IMR-90 (cell line): ENCODE results near the gene ANO2. TPM values are rescaled to one million over a fixed set of nuclear protein-coding genes. Genes with fewer than 3 reads are reported as not detected.

ENCODE experiments used
- ATAC-seq: fragments of 200-7000 bp; cut with Tn5 transposase; 2 replicates; pipeline ENCODE4 v1.9.1; 2020; ENCODE audit warnings: low read depth, mild to moderate bottlenecking, moderate library complexity
- BruUV-seq: library from RNA; stranded (reverse); fragments of 400-500 nt; replicated peaks from 2 replicates; lab custom pipeline; 2021; lab: Mats Ljungman, UMichigan
- CTCF ChIA-PET: fragments of 300-600 bp; formaldehyde crosslinking; extraction: SDS; loops from one replicate; lab custom pipeline; 2021; ENCODE audit warnings: antibody characterized with exemption; lab: Yijun Ruan, JAX
- POLR2A ChIA-PET: fragments of 300-600 bp; sonication (Branson Sonifier 250); formaldehyde crosslinking; loops from one replicate; lab custom pipeline; 2022; ENCODE audit warnings: antibody characterized with exemption; ENCODE audit not compliant: unreplicated experiment; lab: Charles Lee
- DNase-seq: peaks from one replicate; pipeline ENCODE4 v3.0.0; 2013
- H2AFZ ChIP-seq: replicated peaks from 2 replicates; pipeline ENCODE3; 2013; ENCODE audit warnings: low read length, mild to moderate bottlenecking; ENCODE audit not compliant: poor library complexity
- H2AK5ac ChIP-seq: 2 replicates; pipeline ENCODE4 v1.6.1; 2013; ENCODE audit warnings: low read depth, low read length, inconsistent platforms
- H2AK9ac ChIP-seq: replicated peaks from 2 replicates; pipeline ENCODE3; 2013; ENCODE audit warnings: mild to moderate bottlenecking, low read depth, low read length, moderate library complexity; ENCODE audit not compliant: poor library complexity
- H2BK120ac ChIP-seq: 2 replicates; pipeline ENCODE4 v1.6.1; 2013; ENCODE audit warnings: low read depth, low read length, inconsistent platforms
- H2BK15ac ChIP-seq: 3 replicates; pipeline ENCODE4 v1.6.1; 2013; ENCODE audit warnings: low read depth, low read length, inconsistent platforms
- H2BK20ac ChIP-seq: 2 replicates; pipeline ENCODE4 v1.6.1; 2013; ENCODE audit warnings: low read depth, mild to moderate bottlenecking, inconsistent platforms, low read length, moderate library complexity
- H2BK5ac ChIP-seq: 2 replicates; pipeline ENCODE4 v1.6.1; 2013; ENCODE audit warnings: mild to moderate bottlenecking, low read depth, low read length, inconsistent platforms; ENCODE audit not compliant: poor library complexity, severe bottlenecking
- H3K14ac ChIP-seq: replicated peaks from 2 replicates; pipeline ENCODE4 v1.6.1; 2013; ENCODE audit warnings: low read depth, low read length, inconsistent platforms
- H3K18ac ChIP-seq: 2 replicates; pipeline ENCODE4 v1.6.1; 2013; ENCODE audit warnings: low read depth, low read length, control low read depth
- H3K23ac ChIP-seq: 2 replicates; pipeline ENCODE4 v1.6.1; 2013; ENCODE audit warnings: low read depth, low read length, inconsistent platforms
- H3K27ac ChIP-seq: 2 replicates; pipeline ENCODE4 v1.5.1; 2013; ENCODE audit warnings: mild to moderate bottlenecking, control low read depth, low read length; ENCODE audit not compliant: insufficient read depth
- H3K27me3 ChIP-seq: 2 replicates; pipeline ENCODE4 v1.6.1; 2013; ENCODE audit warnings: low read length; ENCODE audit not compliant: control insufficient read depth, insufficient read depth
- H3K36me3 ChIP-seq: 2 replicates; pipeline ENCODE4 v1.6.1; 2013; ENCODE audit warnings: low read length, mixed read lengths; ENCODE audit not compliant: control insufficient read depth, insufficient read depth
- H3K4ac ChIP-seq: 2 replicates; pipeline ENCODE4 v1.6.1; 2013; ENCODE audit warnings: low read depth, low read length, inconsistent platforms
- H3K4me1 ChIP-seq: 2 replicates; pipeline ENCODE4 v1.6.1; 2013; ENCODE audit warnings: low read length, mixed read lengths; ENCODE audit not compliant: control insufficient read depth, insufficient read depth
- H3K4me2 ChIP-seq: 2 replicates; pipeline ENCODE4 v1.6.1; 2013; ENCODE audit warnings: low read depth, mild to moderate bottlenecking, control low read depth, low read length, moderate library complexity
- H3K4me3 ChIP-seq: 2 replicates; pipeline ENCODE4 v1.5.1; 2013; ENCODE audit warnings: low read depth, mild to moderate bottlenecking, control low read depth, low read length, moderate library complexity; ENCODE audit not compliant: insufficient read depth
- H3K56ac ChIP-seq: 2 replicates; pipeline ENCODE4 v1.6.1; 2013; ENCODE audit warnings: low read length, inconsistent platforms; ENCODE audit not compliant: insufficient read depth; ENCODE audit errors: extremely low read depth
- H3K79me1 ChIP-seq, 2 experiments: 2 replicates each; pipeline ENCODE4 v1.6.1; 2013; ENCODE audit warnings: low read length in 2 of 2, inconsistent platforms in 1 of 2, low read depth in 1 of 2
- H3K9ac ChIP-seq: 2 replicates; pipeline ENCODE4 v1.6.1; 2013; ENCODE audit warnings: low read depth, low read length, control low read depth
- H3K9me1 ChIP-seq: 2 replicates; pipeline ENCODE4 v1.6.1; 2013; ENCODE audit warnings: low read length, inconsistent platforms; ENCODE audit not compliant: insufficient read depth
- H3K9me3 ChIP-seq: 2 replicates; pipeline ENCODE4 v1.6.1; 2013; ENCODE audit warnings: low read length; ENCODE audit not compliant: control insufficient read depth, insufficient read depth
- H4K20me1 ChIP-seq: 2 replicates; pipeline ENCODE4 v1.6.1; 2013; ENCODE audit warnings: low read length, inconsistent platforms; ENCODE audit not compliant: insufficient read depth
- H4K5ac ChIP-seq: 2 replicates; pipeline ENCODE4 v1.6.1; 2013; ENCODE audit warnings: mild to moderate bottlenecking, low read depth, low read length, control low read depth
- H4K8ac ChIP-seq, 2 experiments: 2 replicates each; pipeline ENCODE4 v1.6.1; 2013; ENCODE audit warnings: low read depth in 2 of 2, low read length in 2 of 2, control low read depth in 1 of 2, inconsistent platforms in 1 of 2
- H4K91ac ChIP-seq: 2 replicates; pipeline ENCODE4 v1.6.1; 2013; ENCODE audit warnings: low read depth, low read length, inconsistent platforms; ENCODE audit not compliant: insufficient read depth
- BHLHE40 ChIP-seq: fragments of 150-350 bp; IDR thresholded peaks from 2 replicates; pipeline ENCODE4 v1.6.1; 2016; ENCODE audit warnings: mild to moderate bottlenecking, low read depth, low read length
- CEBPB ChIP-seq: IDR thresholded peaks from 2 replicates; pipeline ENCODE4 v1.6.1; 2012; ENCODE audit warnings: low read depth, low read length, improper control_type of control experiment
- CHD1 ChIP-seq: IDR thresholded peaks from 2 replicates; pipeline ENCODE4 v1.6.1; 2012; ENCODE audit warnings: low read depth, low read length, improper control_type of control experiment
- FOS ChIP-seq: fragments of 150-350 bp; IDR thresholded peaks from 2 replicates; pipeline ENCODE4 v1.6.1; 2016; ENCODE audit warnings: low read depth, low read length
- MAFK ChIP-seq: IDR thresholded peaks from 2 replicates; pipeline ENCODE4 v1.6.1; 2012; ENCODE audit warnings: low read depth, low read length, improper control_type of control experiment
- MAZ ChIP-seq: IDR thresholded peaks from 2 replicates; pipeline ENCODE4 v1.6.1; 2012; ENCODE audit warnings: low read depth, mild to moderate bottlenecking, low read length, improper control_type of control experiment, moderate library complexity, borderline replicate concordance
- MXI1 ChIP-seq: IDR thresholded peaks from 2 replicates; pipeline ENCODE4 v1.6.1; 2012; ENCODE audit warnings: low read depth, mild to moderate bottlenecking, low read length, moderate library complexity, borderline replicate concordance
- NFE2L2 ChIP-seq: fragments of 150-350 bp; IDR thresholded peaks from 2 replicates; pipeline ENCODE4 v1.6.1; 2016; ENCODE audit warnings: low read depth, mild to moderate bottlenecking, low read length
- POLR2A ChIP-seq: IDR thresholded peaks from 2 replicates; pipeline ENCODE4 v1.6.1; 2012; ENCODE audit warnings: mild to moderate bottlenecking, low read depth, low read length
- RAD21 ChIP-seq: IDR thresholded peaks from 2 replicates; pipeline ENCODE4 v1.6.1; 2012; ENCODE audit warnings: low read length, improper control_type of control experiment
- RCOR1 ChIP-seq: IDR thresholded peaks from 2 replicates; pipeline ENCODE4 v1.6.1; 2012; ENCODE audit warnings: mild to moderate bottlenecking, low read length, improper control_type of control experiment; ENCODE audit not compliant: insufficient replicate concordance
- RFX5 ChIP-seq: IDR thresholded peaks from 2 replicates; pipeline ENCODE4 v1.8.0; 2012; ENCODE audit warnings: low read depth, mild to moderate bottlenecking, low read length, moderate library complexity
- SMC3 ChIP-seq: fragments of 150-350 bp; IDR thresholded peaks from 2 replicates; pipeline ENCODE4 v1.6.1; 2016; ENCODE audit warnings: low read depth, mild to moderate bottlenecking, antibody characterized with exemption, low read length, moderate library complexity
- WGBS, 2 experiments: methylation state at CpG; one replicate each; pipeline versions ENCODE4 v1.1.5 to v1.1.7; 2013; ENCODE audit warnings: missing lambda C conversion rate in 2 of 2; ENCODE audit not compliant: insufficient read length in 1 of 2; ENCODE audit errors: extremely low coverage in 2 of 2; 5-methylcytosine and 5-hydroxymethylcytosine counted together
- dilution Hi-C: fragments of 300-500 bp; cut with HindIII; formaldehyde crosslinking; loops from one replicate; pipeline ENCODE4 v1.14.3; 2018; ENCODE audit warnings: low sequenced_read_pairs; ENCODE audit not compliant: unreplicated experiment
- in situ Hi-C: fragments of 300-500 bp; cut with MboI; formaldehyde crosslinking; loops from 3 replicates; pipeline ENCODE4 v1.14.3; 2019; ENCODE audit warnings: low sequenced_read_pairs, inconsistent platforms, mixed read lengths
- intact Hi-C: fragments of 100-400 bp; cut with micrococcal nuclease; formaldehyde crosslinking; loops from 2 replicates; pipeline ENCODE4 v1.10.0; 2022
- polyA plus RNA-seq, 3 experiments: library from polyadenylated mRNA; depleted of rRNA; stranded (reverse); fragments of >200 nt; gene quantifications; 2 replicates each; pipeline ENCODE4 v1.2.3, GENCODE V29; 2012; ENCODE audit warnings: low replicate concordance in 1 of 3
- total RNA-seq: library from RNA; depleted of rRNA; stranded (reverse); fragments of >200 nt; gene quantifications from 2 replicates; pipeline ENCODE4 v1.2.3, GENCODE V29; 2012
- TF ChIP-seq, protein P1 (sequence below): fragments of 150-350 bp; IDR thresholded peaks from 2 replicates; pipeline ENCODE4 v1.6.1; 2017; ENCODE audit warnings: mild to moderate bottlenecking, antibody characterized with exemption, low read length, low read depth
- TF ChIP-seq, protein P2 (sequence below): fragments of 150-350 bp; IDR thresholded peaks from 2 replicates; pipeline ENCODE4 v1.6.1; 2016; ENCODE audit warnings: low read depth, mild to moderate bottlenecking, low read length, moderate library complexity, borderline replicate concordance
- TF ChIP-seq, protein P3 (sequence below): conservative IDR thresholded peaks from 2 replicates; pipeline ENCODE4 v1.5.1; 2012; ENCODE audit warnings: mild to moderate bottlenecking, low read depth, low read length, improper control_type of control experiment

Gene ANO2
- total and polyA plus RNA-seq, 2 of the 4 experiments (the other 2 are of a cell fraction), result 0.22 TPM; not detected in 1

DNA sequence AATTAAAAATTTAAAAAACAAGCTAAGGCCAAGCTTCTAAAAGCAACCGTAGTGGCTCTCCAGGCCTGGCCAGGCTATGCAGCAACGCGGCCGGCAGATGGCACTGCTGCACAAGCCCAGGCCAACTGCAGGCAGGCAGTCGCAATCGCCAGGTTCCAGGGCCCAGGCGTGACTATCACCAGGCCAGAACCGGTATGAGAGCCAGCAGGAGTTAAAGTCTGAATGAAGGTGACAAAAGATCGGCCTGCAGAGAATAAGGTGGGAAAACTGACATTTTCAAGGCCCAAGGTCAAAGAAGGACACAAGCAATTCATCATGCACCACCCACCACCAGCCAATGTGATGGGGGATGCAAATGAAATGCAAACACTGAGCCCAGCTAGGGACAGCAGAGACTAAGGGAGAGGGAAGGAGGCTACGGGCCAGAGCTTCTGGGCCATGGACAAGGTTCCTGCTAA lies 43.6 kb upstream of the ANO2 start:
- Histone ChIP-seq H2BK120ac (no peak overlapping the region), H3K4me3 (no peak overlapping the region), H3K79me1 (no peaks in the 10 kb centered on the region), H2AK5ac (no peak overlapping the region), H3K18ac (no peak overlapping the region), H3K56ac (no peak overlapping the region), H3K9me1 (no peaks in the 10 kb centered on the region), H2BK20ac (no peak overlapping the region), H3K4ac (0 out of 2 replicates have a peak overlapping the region, but pooled peaks have one; percentile 9), H3K14ac (no peak overlapping the region), H3K27me3 (peaks cover 13% of the 10 kb centered on the region), H2BK5ac (no peak overlapping the region), H4K20me1 (no peaks in the 10 kb centered on the region), H3K4me2 (no peak overlapping the region), H4K8ac (no peak overlapping the region), H3K23ac (no peak overlapping the region), H2AFZ (peak overlapping the region; percentile 71), H4K91ac (no peak overlapping the region), H2BK15ac (no peak overlapping the region), H3K9ac (no peak overlapping the region), H4K5ac (no peak overlapping the region), H3K27ac (no peak overlapping the region), H3K4me1 (no peaks in the 10 kb centered on the region), H3K9me3 (no peaks in the 10 kb centered on the region), H3K36me3 (no peaks in the 10 kb centered on the region), H2AK9ac (peak overlapping the region; percentile 46)
- TF ChIP-seq POLR2A, result no peak; the same call in 1 of the 2 replicates
- no peak for TF ChIP-seq RCOR1
- TF ChIP-seq RAD21, result peak; percentile 99
- TF ChIP-seq RFX5, result no peak
- no peak for TF ChIP-seq CHD1
- no peak for TF ChIP-seq MAZ
- TF ChIP-seq, protein P1, sequence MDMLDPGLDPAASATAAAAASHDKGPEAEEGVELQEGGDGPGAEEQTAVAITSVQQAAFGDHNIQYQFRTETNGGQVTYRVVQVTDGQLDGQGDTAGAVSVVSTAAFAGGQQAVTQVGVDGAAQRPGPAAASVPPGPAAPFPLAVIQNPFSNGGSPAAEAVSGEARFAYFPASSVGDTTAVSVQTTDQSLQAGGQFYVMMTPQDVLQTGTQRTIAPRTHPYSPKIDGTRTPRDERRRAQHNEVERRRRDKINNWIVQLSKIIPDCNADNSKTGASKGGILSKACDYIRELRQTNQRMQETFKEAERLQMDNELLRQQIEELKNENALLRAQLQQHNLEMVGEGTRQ, result no peak
- TF ChIP-seq, protein P2, sequence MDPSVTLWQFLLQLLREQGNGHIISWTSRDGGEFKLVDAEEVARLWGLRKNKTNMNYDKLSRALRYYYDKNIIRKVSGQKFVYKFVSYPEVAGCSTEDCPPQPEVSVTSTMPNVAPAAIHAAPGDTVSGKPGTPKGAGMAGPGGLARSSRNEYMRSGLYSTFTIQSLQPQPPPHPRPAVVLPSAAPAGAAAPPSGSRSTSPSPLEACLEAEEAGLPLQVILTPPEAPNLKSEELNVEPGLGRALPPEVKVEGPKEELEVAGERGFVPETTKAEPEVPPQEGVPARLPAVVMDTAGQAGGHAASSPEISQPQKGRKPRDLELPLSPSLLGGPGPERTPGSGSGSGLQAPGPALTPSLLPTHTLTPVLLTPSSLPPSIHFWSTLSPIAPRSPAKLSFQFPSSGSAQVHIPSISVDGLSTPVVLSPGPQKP, result no peak
- TF ChIP-seq, protein P3, sequence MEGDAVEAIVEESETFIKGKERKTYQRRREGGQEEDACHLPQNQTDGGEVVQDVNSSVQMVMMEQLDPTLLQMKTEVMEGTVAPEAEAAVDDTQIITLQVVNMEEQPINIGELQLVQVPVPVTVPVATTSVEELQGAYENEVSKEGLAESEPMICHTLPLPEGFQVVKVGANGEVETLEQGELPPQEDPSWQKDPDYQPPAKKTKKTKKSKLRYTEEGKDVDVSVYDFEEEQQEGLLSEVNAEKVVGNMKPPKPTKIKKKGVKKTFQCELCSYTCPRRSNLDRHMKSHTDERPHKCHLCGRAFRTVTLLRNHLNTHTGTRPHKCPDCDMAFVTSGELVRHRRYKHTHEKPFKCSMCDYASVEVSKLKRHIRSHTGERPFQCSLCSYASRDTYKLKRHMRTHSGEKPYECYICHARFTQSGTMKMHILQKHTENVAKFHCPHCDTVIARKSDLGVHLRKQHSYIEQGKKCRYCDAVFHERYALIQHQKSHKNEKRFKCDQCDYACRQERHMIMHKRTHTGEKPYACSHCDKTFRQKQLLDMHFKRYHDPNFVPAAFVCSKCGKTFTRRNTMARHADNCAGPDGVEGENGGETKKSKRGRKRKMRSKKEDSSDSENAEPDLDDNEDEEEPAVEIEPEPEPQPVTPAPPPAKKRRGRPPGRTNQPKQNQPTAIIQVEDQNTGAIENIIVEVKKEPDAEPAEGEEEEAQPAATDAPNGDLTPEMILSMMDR, result peak; percentile 98
- TF ChIP-seq BHLHE40, result peak; percentile 28; the same call in 1 of the 2 replicates
- no peak for TF ChIP-seq FOS
- 0 out of 2 replicates have a peak, but pooled peaks have one; percentile 46 for TF ChIP-seq CEBPB
- no peak for TF ChIP-seq MXI1
- no peak for TF ChIP-seq NFE2L2
- TF ChIP-seq MAFK, result no peak
- peak; percentile 96 for TF ChIP-seq SMC3
- WGBS, 2 experiments, result no CpG with 5 or more reads among the region's 10 CpGs
- intact Hi-C loops (loop anchor here (1.0 to 10.0 kb wide), 4 partner anchors 52 to 566 kb away; partner anchors contain the start of gene IFFO1), in situ Hi-C loops (loop anchor here (5.0 kb wide), 2 partner anchors 44 to 299 kb away; no protein-coding TSS in a partner anchor), dilution Hi-C loops (no loop called here)
- POLR2A ChIA-PET, result interaction anchor here (0.6 to 1.0 kb wide), 4 partner anchors 51 to 297 kb away, joined by 3 read pairs; no protein-coding TSS in a partner anchor
- CTCF ChIA-PET, result interaction anchor here (0.5 to 3.2 kb wide), 29 partner anchors 8 to 560 kb away, joined by 3 to 46 read pairs (median 4); no protein-coding TSS in a partner anchor
- ATAC-seq (peak; percentile 100), DNase-seq (peak; percentile 71)
- no TSS peak for BruUV-seq
